Choroid plexus epithelial cell (primary cell): ENCODE measurements around the gene DACT2.
"Not testable (repeated sequence)": the region's sequence is repeated elsewhere in the genome, so short reads cannot be mapped to it uniquely, and the experiment has no call there.

ENCODE experiments used
- DNase-seq: peaks from one replicate; pipeline ENCODE4 v3.0.0-alpha.2; 2010; ENCODE audit warnings: low read depth
- H3K4me3 ChIP-seq: 2 replicates; pipeline ENCODE4 v1.5.1; 2011; ENCODE audit warnings: low read depth, mild to moderate bottlenecking, control low read depth, low read length, moderate library complexity
- TF ChIP-seq, protein P1 (sequence below): conservative IDR thresholded peaks from 2 replicates; pipeline ENCODE4 v1.5.1; 2011; ENCODE audit warnings: low read depth, mild to moderate bottlenecking, control low read depth, inconsistent platforms, low read length, moderate library complexity

Gene DACT2

GRCh38 chr6:168314948-168315347, 4.6 kb downstream of the DACT2 start:
- TF ChIP-seq, protein P1, sequence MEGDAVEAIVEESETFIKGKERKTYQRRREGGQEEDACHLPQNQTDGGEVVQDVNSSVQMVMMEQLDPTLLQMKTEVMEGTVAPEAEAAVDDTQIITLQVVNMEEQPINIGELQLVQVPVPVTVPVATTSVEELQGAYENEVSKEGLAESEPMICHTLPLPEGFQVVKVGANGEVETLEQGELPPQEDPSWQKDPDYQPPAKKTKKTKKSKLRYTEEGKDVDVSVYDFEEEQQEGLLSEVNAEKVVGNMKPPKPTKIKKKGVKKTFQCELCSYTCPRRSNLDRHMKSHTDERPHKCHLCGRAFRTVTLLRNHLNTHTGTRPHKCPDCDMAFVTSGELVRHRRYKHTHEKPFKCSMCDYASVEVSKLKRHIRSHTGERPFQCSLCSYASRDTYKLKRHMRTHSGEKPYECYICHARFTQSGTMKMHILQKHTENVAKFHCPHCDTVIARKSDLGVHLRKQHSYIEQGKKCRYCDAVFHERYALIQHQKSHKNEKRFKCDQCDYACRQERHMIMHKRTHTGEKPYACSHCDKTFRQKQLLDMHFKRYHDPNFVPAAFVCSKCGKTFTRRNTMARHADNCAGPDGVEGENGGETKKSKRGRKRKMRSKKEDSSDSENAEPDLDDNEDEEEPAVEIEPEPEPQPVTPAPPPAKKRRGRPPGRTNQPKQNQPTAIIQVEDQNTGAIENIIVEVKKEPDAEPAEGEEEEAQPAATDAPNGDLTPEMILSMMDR, result peak; percentile 47
- H3K4me3 ChIP-seq, result no peak overlapping the region
- peak; percentile 27 for DNase-seq

- no peak for DNase-seq
- TF ChIP-seq, protein P1, result no peak
- H3K4me3 ChIP-seq, result no peak overlapping the region
Observed at GRCh38 chr6:168314021-168314420, 5.6 kb downstream of the DACT2 start.

DNA sequence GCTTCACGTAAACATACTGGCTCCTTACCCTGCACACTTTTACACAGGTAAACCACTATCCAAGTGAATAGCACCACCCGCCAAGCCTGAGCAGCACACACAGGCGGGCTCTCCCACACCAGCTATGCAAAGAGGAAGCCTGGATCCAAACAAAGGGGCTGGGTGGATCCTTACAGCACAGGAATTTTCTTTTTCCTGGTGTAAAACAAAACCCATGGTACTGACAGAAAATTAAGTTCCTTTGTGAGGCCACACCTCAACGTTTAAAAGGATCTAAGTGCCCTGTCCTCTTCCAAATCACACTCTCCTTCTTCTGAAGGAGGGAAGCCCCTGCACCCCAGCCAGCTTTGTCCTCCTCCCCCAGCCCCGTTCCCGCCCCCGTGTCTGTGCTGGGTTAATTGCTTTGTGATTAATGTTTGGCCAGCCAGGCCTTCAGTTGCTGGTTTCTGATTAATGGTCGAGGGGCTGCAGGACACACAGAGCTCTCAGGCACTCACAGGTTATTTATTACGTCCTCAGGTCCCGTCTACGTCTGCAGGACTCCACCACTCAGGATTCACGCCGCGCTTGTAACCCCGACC, 6.1 kb downstream of the DACT2 start:
- TF ChIP-seq, protein P1, result no peak
- DNase-seq, result no peak
- no peak overlapping the region for H3K4me3 ChIP-seq

DNA sequence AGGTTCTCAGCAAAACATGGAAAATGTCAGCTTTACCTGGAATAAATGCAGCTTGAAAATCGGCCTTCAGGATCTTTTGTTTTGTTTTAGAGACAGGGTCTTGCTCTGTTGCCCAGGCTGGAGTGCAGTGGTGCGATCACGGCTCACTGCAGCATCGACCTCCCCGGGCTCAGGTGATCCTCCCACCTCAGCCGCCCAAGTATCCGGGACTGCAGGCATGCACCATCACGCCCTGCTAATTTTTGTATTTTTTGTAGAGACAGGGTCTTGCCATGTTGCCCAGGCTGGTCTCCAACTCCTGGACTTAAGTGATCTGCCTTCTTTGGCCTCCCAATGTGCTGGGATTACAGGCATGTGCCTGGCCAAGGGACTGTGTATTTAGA, 7.5 kb downstream of the DACT2 start:
- DNase-seq, H3K4me3 ChIP-seq: not testable (repeated sequence)

DNA sequence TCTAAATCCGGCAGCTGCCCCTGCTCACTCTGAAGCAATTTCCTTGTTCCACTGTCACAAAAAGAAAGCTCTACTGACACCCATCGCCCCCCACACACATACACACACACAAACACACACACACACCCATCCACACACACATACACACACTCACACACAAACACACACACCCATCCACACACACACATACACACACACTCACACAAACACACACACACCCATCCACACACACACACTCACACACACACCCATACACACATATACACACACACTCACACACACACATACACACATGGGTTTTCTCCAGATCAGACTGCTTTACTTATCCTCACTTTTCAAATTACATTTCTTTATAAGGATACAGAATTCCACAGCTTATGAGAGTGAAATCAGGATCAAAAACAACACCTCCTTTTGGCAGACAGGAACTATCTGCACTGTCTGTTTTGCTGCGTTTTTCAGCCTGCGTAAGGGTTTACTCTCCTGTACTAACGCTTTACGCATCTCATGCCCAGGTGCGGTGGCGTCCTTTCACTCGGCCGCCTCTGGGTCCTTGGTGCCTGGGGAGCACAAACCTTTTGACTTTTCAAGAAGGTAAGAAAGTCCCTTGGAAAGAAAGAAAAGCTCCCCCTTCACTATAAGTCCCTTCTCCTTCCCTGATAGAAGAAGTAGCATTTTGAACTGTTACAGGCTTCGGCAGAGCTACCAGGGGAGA, 8.0 kb downstream of the DACT2 start:
- TF ChIP-seq, protein P1, result no peak
- no peak for DNase-seq
- no peak overlapping the region for H3K4me3 ChIP-seq

DNA sequence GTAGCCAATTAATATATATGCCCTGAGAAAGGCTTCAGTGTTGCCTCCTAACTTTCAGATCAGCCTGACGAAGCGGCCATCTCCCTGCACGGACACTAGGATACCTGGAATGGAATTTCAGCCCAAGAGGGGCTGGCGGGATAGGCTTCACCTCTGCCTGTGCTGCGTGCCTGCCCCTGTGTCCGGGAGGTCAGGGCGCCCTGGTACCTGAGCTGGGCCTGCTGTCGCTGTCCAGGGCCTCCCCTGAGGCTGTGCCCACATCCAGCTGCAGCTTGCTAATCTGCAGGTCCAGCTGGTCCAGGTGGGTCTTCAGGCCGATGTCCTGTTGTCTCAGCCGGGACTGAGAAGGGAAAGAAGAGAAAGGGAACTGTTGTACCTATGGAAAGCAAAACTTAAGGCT, 8.6 kb downstream of the DACT2 start:
- no peak for DNase-seq
- no peak overlapping the region for H3K4me3 ChIP-seq
- TF ChIP-seq, protein P1, result no peak

GRCh38 chr6:168310403-168310802, 9.2 kb downstream of the DACT2 start:
- no peak overlapping the region for H3K4me3 ChIP-seq
- DNase-seq, result no peak
- TF ChIP-seq, protein P1, result no peak
